T-helper 2 cell treated with Interferon-gamma antibody and Interleukin-4, amounts not matched to agents 5 μg/mL and 100 μg/mL, for 36 hours (primary cell): ENCODE data around the gene SCGN.

Source experiments
- DNase-seq: peaks from one replicate; pipeline ENCODE4 v3.0.0; 2021; ENCODE audit warnings: low spot score
- H3K27ac Mint-ChIP-seq: one replicate; pipeline ENCODE4 v1.8.0; 2021; ENCODE audit warnings: mild to moderate bottlenecking, mixed read lengths
- H3K27me3 Mint-ChIP-seq: one replicate; pipeline ENCODE4 v1.8.0; 2021; ENCODE audit warnings: low read depth, mixed read lengths
- H3K36me3 Mint-ChIP-seq: one replicate; pipeline ENCODE4 v1.8.0; 2021; ENCODE audit warnings: low read depth, mixed read lengths
- H3K4me1 Mint-ChIP-seq: one replicate; pipeline ENCODE4 v1.8.0; 2021; ENCODE audit warnings: low read depth, mixed read lengths
- H3K4me3 Mint-ChIP-seq: one replicate; pipeline ENCODE4 v1.8.0; 2022; ENCODE audit warnings: mild to moderate bottlenecking, moderate library complexity, mixed read lengths
- H3K9me3 Mint-ChIP-seq: one replicate; pipeline ENCODE4 v1.8.0; 2021; ENCODE audit warnings: mixed read lengths

Gene SCGN

DNA sequence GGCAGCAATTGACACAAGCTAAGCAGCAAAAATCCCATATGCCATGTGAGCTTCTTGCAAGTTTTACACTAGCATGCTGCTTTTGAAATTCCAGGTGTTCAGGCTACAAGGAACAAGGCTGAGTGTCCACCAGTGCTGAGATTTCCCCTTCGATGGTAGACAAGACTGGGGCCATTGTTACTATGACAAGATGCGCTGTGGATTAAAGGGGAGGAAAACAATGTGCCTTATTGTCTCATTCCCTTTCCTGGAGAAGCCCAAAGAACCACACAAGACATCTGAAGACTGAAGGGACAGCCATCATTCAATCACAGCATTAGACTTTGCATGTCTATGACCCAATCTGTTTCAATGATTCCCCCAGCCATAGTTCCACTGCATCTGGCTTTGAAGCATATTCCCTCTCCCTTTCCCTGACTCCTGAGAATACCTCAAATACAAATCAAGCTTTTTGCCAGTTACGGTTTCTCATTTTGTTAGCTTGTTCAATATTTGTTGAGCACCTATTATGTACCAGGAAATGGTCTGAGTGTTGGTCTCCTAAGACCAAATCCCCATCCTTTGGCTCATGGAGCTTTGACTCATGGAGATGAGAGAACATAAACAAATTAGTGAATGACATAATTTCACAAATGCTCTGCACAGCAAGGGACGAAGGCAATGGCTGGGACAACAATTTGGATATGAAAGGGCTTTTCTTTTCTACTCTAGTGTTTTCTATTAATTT lies 23.4 kb upstream of the SCGN start:
- Mint-ChIP-seq H3K9me3 (no peaks in the 10 kb centered on the region), H3K27ac (no peak overlapping the region), H3K27me3 (no peaks in the 10 kb centered on the region), H3K4me1 (no peaks in the 10 kb centered on the region), H3K36me3 (no peaks in the 10 kb centered on the region), H3K4me3 (no peak overlapping the region)
- no peak for DNase-seq

DNA sequence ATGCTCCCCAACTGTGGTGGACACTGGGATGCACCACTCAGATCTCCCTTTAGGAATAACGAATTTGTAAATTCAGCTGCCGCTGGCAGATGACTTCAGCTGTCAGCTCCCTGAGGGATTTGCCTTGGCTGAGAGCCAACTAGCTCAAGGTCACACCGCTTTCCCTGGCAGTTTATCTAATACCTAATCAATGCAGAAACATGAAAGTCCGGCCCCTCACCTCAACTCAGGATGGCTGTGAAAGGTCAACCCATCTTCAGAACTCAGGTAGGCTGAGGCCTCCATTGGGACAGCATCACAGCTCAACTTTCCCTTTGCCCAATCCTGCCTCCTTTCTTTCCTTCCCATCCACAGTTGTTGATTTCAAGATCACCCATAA lies 22.8 kb upstream of the SCGN start:
- Mint-ChIP-seq H3K9me3 (no peaks in the 10 kb centered on the region), H3K4me1 (no peaks in the 10 kb centered on the region), H3K36me3 (no peaks in the 10 kb centered on the region)

DNA sequence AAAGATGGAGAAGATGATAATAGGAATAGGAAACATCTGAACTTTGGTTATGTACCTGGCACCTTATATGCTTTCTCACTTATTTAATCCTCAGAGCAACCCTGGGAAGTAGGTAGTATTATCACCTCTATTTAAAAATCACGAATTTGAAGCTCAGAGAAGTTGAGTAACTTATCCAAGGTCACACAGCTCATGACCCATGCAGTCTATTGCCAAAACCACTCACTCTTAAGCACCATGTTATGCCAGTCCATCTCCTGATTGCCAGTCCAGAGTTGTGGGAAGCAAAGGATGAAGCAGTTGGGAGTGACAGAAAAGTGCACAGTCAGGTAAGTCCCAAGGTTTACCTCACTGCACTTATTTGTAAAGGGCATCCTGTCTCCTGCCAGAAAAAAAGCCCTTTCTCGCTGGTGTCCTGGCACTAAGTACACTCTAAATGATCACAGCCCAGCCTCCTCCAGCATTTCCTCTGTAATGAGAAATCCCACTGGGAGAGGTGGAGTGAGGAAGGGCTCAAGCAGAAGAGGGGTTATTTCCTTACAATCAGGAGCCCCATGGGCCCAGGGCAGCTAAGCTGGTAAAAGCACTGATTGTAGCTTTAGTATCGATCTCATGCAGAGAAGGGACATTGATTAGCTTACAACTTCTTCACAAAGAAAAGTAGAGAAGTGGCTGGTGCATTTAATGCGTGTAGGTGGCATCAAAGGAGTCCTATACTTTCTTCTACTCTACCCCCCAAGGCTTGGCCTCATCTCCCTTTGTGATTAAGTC lies 21.3 kb upstream of the SCGN start:
- peaks cover 8% of the 10 kb centered on the region for H3K27me3 Mint-ChIP-seq
- H3K27ac Mint-ChIP-seq, result no peak overlapping the region
- no peaks in the 10 kb centered on the region for H3K4me1 Mint-ChIP-seq
- no peak overlapping the region for H3K4me3 Mint-ChIP-seq
- no peaks in the 10 kb centered on the region for H3K9me3 Mint-ChIP-seq
- no peak for DNase-seq
- no peaks in the 10 kb centered on the region for H3K36me3 Mint-ChIP-seq

More for the DNA sequence above, 22.8 kb upstream of the SCGN start:
- Mint-ChIP-seq H3K4me3 (no peak overlapping the region), H3K27me3 (peaks cover 2% of the 10 kb centered on the region), H3K27ac (no peak overlapping the region)
- no peak for DNase-seq

DNA sequence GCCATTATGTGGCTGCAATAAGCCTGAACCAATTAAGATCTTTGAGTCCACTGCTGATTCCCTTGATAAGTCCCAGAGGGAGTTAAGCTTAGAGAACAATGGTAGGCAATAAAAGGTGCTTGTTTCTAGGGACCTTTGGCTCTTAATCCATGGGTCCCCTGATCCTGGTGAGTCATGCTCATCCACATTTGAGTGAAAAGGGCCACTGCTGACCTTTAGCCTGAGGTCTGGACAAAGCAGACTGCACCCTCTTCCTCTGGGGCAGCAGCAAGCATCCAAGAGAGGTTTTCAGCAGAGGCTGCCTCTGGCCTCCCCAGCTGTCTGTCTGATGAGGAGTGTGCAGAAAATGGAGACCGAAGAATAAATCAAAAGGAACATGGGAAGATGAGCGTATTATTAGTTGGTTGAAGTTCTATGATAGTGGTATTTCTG lies 16.1 kb upstream of the SCGN start:
- Mint-ChIP-seq H3K4me1 (no peaks in the 10 kb centered on the region), H3K27me3 (peaks cover 20% of the 10 kb centered on the region)
- DNase-seq, result no peak

DNA sequence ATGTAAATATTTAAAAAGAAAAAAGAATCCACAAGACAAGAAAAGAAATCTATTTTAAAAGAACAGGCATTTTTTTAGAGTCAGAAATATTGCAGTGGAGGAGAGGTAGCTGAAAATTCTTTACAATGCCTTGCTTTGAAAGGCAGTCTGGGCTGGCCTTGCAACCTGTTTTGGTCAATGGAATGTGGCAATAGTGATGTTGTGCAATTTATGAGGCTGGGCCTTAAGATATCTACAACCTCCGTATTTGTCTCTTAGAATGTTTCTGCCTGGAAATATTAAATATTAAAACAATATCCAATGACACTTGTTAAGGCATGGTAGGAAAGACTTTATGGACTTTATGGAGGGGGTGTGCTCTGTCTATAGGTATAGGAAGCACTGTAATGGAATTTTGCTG lies 14.8 kb upstream of the SCGN start:
- H3K27ac Mint-ChIP-seq, result no peak overlapping the region
- H3K9me3 Mint-ChIP-seq, result no peaks in the 10 kb centered on the region
- DNase-seq, result no peak
- no peaks in the 10 kb centered on the region for H3K4me1 Mint-ChIP-seq
- peaks cover 20% of the 10 kb centered on the region for H3K27me3 Mint-ChIP-seq
- H3K4me3 Mint-ChIP-seq, result no peak overlapping the region
- H3K36me3 Mint-ChIP-seq, result no peaks in the 10 kb centered on the region

More for the DNA sequence above, 16.1 kb upstream of the SCGN start:
- Mint-ChIP-seq H3K9me3 (no peaks in the 10 kb centered on the region), H3K4me3 (no peak overlapping the region), H3K36me3 (no peaks in the 10 kb centered on the region), H3K27ac (no peak overlapping the region)

DNA sequence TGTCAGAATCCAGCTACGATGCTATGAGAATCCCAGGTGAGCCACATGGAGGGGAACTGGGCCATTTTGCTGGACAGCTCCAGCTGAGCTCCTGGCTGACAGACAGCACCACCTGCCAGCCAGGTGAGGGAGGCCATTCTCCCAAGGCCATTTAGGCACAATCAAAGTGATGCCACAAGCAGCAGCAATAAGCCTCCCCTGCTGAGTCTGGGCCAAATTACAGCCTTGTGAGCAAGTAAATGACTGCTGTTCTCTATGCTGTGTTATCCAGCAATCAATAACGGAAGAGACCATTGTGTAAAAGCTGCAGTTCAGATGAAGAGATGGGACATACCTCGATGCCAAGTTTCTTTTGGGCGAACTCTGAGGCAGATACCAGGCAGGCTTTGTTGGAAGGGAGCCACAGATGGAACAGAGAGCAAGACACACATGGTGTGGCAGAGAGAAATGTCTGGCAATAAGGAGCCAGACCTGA lies 14.0 kb upstream of the SCGN start:
- H3K36me3 Mint-ChIP-seq, result no peaks in the 10 kb centered on the region
- no peak overlapping the region for H3K4me3 Mint-ChIP-seq
- no peaks in the 10 kb centered on the region for H3K9me3 Mint-ChIP-seq
- H3K27ac Mint-ChIP-seq, result no peak overlapping the region
- H3K27me3 Mint-ChIP-seq, result peaks cover 21% of the 10 kb centered on the region
- no peak for DNase-seq
- H3K4me1 Mint-ChIP-seq, result no peaks in the 10 kb centered on the region

DNA sequence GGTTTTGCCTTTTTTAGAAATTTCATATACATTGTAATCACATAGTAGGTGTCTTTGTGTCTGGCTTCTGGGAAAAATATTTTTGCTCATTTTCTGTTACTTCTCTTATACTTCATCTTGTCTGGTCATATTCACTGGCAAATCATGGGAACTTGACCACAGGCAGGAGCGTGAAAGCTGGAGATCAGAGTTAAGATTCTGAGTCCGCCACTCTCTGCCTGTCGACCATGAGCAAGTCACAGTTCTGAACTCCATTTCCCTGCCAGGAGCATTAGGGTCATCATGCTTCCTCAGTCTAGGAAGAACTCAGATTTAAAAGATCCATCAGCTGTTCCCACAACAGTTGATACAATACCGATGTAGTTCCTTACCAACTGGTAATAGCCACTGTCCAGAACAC lies 12.4 kb upstream of the SCGN start:
- Mint-ChIP-seq H3K27me3 (peaks cover 24% of the 10 kb centered on the region), H3K27ac (no peak overlapping the region), H3K4me1 (no peaks in the 10 kb centered on the region), H3K36me3 (no peaks in the 10 kb centered on the region), H3K9me3 (no peaks in the 10 kb centered on the region), H3K4me3 (no peak overlapping the region)
- DNase-seq, result no peak

DNA sequence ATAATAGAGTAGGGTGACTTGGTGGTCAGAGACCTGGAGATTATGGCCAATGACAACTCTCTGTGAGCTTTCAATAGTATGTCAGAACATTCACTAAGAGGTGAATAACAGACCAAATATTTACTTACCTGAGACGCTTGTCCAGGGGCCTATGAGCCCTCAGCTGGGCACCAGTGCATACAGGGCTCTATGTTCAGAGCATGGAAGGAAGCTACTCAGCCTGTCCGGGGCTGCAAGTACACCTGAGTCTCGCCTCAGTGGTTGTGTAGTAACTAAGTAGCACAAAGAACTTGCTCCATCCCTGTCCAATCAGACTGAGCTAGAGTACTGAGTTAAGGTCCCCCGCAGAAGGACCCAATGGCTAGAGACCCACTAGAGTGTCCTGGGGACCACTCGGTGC lies 11.6 kb upstream of the SCGN start:
- peaks cover 23% of the 10 kb centered on the region for H3K27me3 Mint-ChIP-seq
- no peak for DNase-seq
- no peaks in the 10 kb centered on the region for H3K36me3 Mint-ChIP-seq
- H3K4me1 Mint-ChIP-seq, result no peaks in the 10 kb centered on the region
- H3K4me3 Mint-ChIP-seq, result no peak overlapping the region
- H3K27ac Mint-ChIP-seq, result no peak overlapping the region
- H3K9me3 Mint-ChIP-seq, result no peaks in the 10 kb centered on the region

DNA sequence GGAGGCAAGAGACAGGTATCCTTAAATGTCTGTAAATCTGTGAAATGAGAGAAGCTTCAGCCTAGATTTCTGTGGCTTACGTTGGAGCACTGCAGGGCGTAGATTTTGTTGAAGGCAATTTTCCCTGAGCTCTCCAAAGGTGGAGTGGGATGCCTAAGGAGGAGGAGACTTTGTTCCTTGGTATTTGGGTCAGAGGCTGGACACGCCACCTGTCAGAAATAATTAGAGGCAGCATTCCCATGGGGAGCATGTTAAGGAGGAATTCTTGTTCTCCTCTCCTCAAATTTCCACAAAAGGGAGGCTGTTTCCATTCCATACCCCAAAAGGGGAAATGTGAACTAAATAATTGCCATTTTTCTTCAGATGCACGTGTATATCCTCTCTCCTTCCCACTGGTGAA lies 11.1 kb upstream of the SCGN start:
- H3K27ac Mint-ChIP-seq, result no peak overlapping the region
- no peak overlapping the region for H3K4me3 Mint-ChIP-seq
- H3K36me3 Mint-ChIP-seq, result no peaks in the 10 kb centered on the region
- H3K27me3 Mint-ChIP-seq, result peaks cover 23% of the 10 kb centered on the region
- no peaks in the 10 kb centered on the region for H3K9me3 Mint-ChIP-seq
- no peaks in the 10 kb centered on the region for H3K4me1 Mint-ChIP-seq
- DNase-seq, result no peak

DNA sequence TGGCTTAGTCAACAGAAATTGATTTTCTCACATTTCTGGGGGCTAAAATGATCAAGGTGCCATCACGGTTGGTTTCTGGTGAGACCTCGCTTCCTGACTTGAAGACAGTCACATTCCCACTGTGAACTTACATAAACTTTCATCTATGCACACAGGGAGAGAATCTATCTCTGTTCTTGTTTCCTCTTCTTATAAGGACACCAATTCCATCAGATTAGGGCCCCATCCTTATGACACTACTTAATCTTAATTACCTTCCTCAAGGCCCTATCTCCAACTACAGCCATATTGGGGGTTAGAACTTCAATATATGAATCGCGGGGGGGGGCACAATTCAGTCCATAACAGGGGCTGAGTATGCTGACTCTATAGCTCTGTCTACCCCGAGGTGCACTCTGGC lies 10.6 kb upstream of the SCGN start:
- H3K9me3 Mint-ChIP-seq, result no peaks in the 10 kb centered on the region
- peaks cover 26% of the 10 kb centered on the region for H3K27me3 Mint-ChIP-seq
- no peaks in the 10 kb centered on the region for H3K36me3 Mint-ChIP-seq

DNA sequence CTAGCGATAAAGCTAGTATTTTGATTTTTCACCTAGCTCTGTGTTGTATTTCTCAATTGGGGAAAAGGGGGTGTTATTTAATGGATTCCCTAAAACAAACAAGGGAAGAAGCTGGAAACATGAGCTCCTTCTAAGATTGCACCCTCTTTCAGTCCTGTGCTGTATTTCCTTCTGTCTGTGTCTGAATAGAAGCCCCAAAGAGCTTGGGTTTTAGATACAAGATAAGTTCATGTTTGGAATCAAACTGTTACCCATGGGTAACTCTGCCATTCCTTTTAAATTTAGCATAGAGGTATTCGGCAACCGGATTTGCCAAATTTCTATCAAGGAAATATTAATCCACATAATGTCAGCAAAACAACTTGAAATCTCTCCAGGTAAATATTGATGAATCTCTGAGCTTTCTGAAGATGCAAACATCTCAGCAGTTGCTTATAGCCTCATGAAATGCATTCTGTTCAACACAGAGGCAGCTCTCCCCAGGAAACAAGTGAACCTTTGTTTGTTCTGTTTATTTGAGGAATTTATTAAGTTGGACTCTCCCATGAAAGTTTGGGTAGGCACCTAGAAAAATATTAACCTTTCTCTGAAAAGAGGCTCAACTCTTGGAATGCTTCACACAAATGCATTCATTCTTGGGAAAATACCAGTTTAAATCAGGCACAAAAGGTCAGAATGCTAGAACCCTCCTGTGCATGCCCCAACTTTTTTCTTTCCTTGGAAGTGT lies 9.9 kb upstream of the SCGN start:
- Mint-ChIP-seq H3K27ac (no peak overlapping the region), H3K27me3 (peaks cover 27% of the 10 kb centered on the region), H3K36me3 (no peaks in the 10 kb centered on the region), H3K4me1 (no peaks in the 10 kb centered on the region), H3K4me3 (no peak overlapping the region), H3K9me3 (no peaks in the 10 kb centered on the region)
- no peak for DNase-seq

More for the DNA sequence above, 10.6 kb upstream of the SCGN start:
- Mint-ChIP-seq H3K27ac (no peak overlapping the region), H3K4me3 (no peak overlapping the region), H3K4me1 (no peaks in the 10 kb centered on the region)
- no peak for DNase-seq

DNA sequence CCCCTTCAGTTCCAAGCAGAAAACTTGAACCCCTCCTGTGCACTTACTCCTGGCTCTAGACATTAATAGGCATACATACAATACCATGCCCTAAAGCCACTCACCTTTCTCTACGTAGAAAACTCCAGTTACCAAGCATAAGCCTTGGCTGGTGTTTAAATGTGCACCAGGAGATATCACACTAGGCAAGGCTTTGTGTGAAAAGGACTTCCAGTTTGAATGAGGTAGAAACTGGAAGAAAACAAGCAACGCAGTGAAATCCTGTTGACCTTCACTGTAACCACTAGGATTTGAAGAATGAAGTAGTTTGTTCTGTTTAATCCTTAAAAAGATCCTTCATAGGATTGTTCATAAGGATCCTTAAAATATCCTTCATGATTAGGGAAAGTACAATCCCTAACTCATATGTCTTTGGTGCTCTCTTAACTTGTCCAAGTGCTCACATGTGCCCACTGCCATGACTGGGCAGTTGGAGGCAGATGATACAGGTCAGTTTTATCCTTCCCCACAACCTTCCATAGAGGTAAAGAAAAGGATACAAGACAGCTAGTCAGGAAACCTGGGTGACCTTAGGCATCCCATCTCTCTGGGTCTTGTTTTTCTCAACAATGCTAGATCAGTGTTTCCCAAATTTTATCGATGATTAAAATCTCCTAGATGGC lies 9.2 kb upstream of the SCGN start:
- Mint-ChIP-seq H3K4me1 (no peaks in the 10 kb centered on the region), H3K4me3 (no peak overlapping the region), H3K9me3 (no peaks in the 10 kb centered on the region), H3K27ac (no peak overlapping the region), H3K27me3 (peaks cover 31% of the 10 kb centered on the region), H3K36me3 (no peaks in the 10 kb centered on the region)
- no peak for DNase-seq

DNA sequence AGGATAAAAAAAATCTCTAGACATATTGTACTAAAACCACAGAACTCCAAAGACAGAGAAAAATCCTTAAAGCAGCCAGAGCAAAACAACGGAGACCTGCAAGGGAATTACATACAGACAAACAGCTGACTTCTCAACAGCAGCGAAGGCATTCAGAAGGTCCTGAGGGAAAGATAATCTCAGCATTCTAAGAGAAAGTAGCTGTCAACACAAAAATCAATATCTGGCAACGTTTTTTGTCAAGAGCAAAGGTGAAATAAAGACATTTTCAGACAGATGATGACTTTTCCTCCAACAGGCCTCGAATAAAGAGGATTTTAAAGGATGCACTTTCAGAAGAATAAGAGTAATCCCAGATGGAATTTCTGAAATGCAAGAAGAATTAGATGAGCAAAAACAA lies 6.1 kb upstream of the SCGN start:
- Mint-ChIP-seq H3K36me3 (no peaks in the 10 kb centered on the region), H3K9me3 (no peaks in the 10 kb centered on the region), H3K27me3 (peaks cover 40% of the 10 kb centered on the region), H3K4me3 (no peak overlapping the region), H3K27ac (no peak overlapping the region), H3K4me1 (no peaks in the 10 kb centered on the region)
- DNase-seq, result no peak

DNA sequence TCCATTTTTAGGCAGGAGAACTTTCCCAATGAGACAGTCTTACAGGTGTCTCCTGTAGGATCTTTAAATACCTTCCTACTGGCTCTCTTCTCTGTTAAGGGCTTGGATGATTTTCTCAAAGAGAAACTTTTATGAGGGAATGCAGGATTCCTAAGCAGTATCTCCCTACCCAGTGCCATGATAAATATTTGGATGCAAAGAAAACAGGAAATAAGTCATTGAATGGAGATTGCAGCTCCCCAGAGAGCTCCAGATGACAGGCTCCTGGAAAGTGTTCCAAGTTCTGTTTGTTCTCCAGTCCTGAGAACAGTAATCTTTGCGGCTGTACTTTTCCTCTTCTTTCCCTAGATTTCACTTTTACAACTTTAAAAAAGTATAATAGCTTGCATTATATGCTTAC lies 2.4 kb upstream of the SCGN start:
- Mint-ChIP-seq H3K4me1 (no peaks in the 10 kb centered on the region), H3K27me3 (peaks cover 61% of the 10 kb centered on the region), H3K4me3 (no peak overlapping the region), H3K27ac (no peak overlapping the region), H3K36me3 (no peaks in the 10 kb centered on the region), H3K9me3 (no peaks in the 10 kb centered on the region)
- no peak for DNase-seq
